SK-N-MC (cell line): ENCODE data around the gene DHRS13.

Experiments
- DNase-seq: peaks from one replicate; pipeline ENCODE4 v3.0.0-alpha.2; 2011; ENCODE audit warnings: low read depth, low spot score
- H3K27ac ChIP-seq: fragments of 200-600 bp; sonication (generic); 2 replicates; pipeline ENCODE4 v1.5.1; 2016; ENCODE audit warnings: mixed run types
- H3K36me3 ChIP-seq: fragments of 200-600 bp; sonication (generic); 2 replicates; pipeline ENCODE4 v1.6.1; 2017; ENCODE audit warnings: antibody characterized with exemption, low read length, mixed read lengths; ENCODE audit not compliant: insufficient read depth
- H3K4me3 ChIP-seq: fragments of 200-600 bp; sonication (generic); 2 replicates; pipeline ENCODE4 v1.5.1; 2016
- H3K9ac ChIP-seq: fragments of 200-600 bp; sonication (generic); 2 replicates; pipeline ENCODE4 v1.8.0; 2017; ENCODE audit warnings: mixed run types, mixed read lengths; ENCODE audit not compliant: insufficient read length
- H3K9me3 ChIP-seq: fragments of 200-600 bp; sonication (generic); 2 replicates; pipeline ENCODE4 v1.6.1; 2017; ENCODE audit warnings: low read depth, mild to moderate bottlenecking, antibody characterized with exemption, low read length, moderate library complexity, mixed read lengths
- EZH2 ChIP-seq: fragments of 200-600 bp; sonication (generic); IDR thresholded peaks from one replicate; pipeline ENCODE4 v1.6.1; 2017; ENCODE audit warnings: antibody characterized with exemption
- FOXP2 ChIP-seq: optimal IDR thresholded peaks from 2 replicates; pipeline ENCODE3; 2011; ENCODE audit warnings: mild to moderate bottlenecking, moderate library complexity; ENCODE audit not compliant: insufficient read depth; ENCODE audit errors: extremely low read length, control extremely low read depth
- POLR2AphosphoS5 ChIP-seq: IDR thresholded peaks from 2 replicates; pipeline ENCODE4 v1.6.1; 2012; ENCODE audit warnings: mild to moderate bottlenecking, low read depth, low read length, borderline replicate concordance

Gene DHRS13

GRCh38 chr17:28875848-28876550, 26.9 kb downstream of the DHRS13 start:
- Histone ChIP-seq H3K9me3 (no peaks in the 10 kb centered on the region), H3K27ac (no peak overlapping the region), H3K9ac (no peak overlapping the region), H3K36me3 (no peaks in the 10 kb centered on the region; the same call in 1 of the 2 replicates), H3K4me3 (no peak overlapping the region)
- no peak for DNase-seq
- no peak for TF ChIP-seq FOXP2
- TF ChIP-seq EZH2, result no peak
- TF ChIP-seq POLR2AphosphoS5, result no peak

DNA sequence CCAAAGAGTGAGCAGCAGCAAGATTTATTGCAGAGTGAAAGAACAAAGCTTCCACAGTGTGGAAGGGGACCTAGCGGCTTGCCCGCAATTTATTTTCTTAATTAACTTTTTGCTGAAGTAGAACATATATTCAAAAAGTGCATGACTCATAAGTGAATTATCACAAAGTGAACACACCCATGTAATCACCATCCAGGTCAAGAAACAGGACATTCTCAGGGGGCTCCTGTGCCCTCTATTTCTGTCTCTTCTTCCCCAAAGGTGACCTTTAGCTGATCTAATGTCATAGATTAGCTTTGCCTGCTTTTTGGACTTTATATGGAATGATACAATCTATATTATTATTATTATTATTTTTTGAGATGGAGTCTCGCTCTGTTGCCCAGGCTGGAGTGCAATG, 28.1 kb downstream of the DHRS13 start:
- Histone ChIP-seq H3K9me3 (no peaks in the 10 kb centered on the region), H3K4me3 (no peak overlapping the region), H3K9ac (no peak overlapping the region), H3K27ac (no peak overlapping the region), H3K36me3 (no peaks in the 10 kb centered on the region; the same call in 1 of the 2 replicates)
- no peak for TF ChIP-seq FOXP2
- TF ChIP-seq POLR2AphosphoS5, result no peak
- TF ChIP-seq EZH2, result no peak
- no peak for DNase-seq

DNA sequence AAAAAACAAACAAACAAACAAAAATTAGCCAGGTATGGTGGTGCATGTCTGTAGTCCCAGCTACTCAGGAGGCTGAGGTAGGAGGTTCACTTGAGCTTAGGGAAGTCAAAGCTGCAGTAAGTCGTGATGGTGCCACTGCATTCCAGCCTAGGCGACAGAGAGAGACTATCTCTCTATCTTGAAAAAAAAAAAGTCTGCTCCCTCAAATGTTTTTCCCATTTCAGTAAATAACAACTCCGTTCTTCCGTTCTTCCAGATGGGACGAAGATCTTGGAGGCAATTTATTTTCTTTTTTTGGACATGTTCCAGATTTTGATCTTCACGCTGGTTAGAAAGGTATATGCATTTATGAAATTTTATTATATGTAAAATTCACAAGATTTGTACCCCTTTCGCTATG, 29.0 kb downstream of the DHRS13 start:
- no peaks in the 10 kb centered on the region for H3K9me3 ChIP-seq
- H3K27ac ChIP-seq, result no peak overlapping the region
- no peak overlapping the region for H3K9ac ChIP-seq
- TF ChIP-seq POLR2AphosphoS5 (no peak), EZH2 (no peak), FOXP2 (no peak)
- H3K4me3 ChIP-seq, result no peak overlapping the region
- H3K36me3 ChIP-seq, result no peaks in the 10 kb centered on the region
- no peak for DNase-seq

DNA sequence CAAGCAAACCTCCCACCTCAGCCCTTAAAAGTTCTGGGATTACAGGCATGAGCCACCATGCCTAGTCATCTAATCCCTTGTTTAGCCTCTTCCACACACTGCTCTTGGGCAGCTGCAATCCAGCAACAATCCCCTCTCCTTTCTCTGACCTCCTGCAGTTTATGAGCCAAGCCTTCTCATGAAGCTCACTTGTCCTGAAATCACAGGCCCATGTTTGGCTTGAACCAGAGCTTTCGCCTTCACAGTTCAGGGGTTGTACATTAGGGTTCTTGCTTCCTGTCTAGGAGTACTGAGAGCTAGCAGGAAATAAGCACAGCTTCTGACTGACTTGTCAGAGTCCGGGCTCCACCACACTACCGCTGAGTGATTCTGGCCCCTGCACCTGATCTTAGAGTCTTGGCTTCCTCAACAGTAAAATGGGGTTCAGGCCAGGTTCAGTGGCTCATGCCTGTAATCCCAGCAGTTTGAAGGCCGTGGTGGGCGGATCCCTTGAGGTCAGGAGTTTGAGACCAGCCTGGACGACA, 31.8 kb downstream of the DHRS13 start:
- no peak overlapping the region for H3K9ac ChIP-seq
- H3K4me3 ChIP-seq, result no peak overlapping the region
- no peak overlapping the region for H3K27ac ChIP-seq
- H3K9me3 ChIP-seq, result no peaks in the 10 kb centered on the region
- no peak for DNase-seq
- no peaks in the 10 kb centered on the region for H3K36me3 ChIP-seq
- TF ChIP-seq POLR2AphosphoS5 (no peak), EZH2 (no peak), FOXP2 (no peak)

GRCh38 chr17:28867276-28867675, 35.6 kb downstream of the DHRS13 start:
- DNase-seq, result no peak
- no peak overlapping the region for H3K9ac ChIP-seq

DNA sequence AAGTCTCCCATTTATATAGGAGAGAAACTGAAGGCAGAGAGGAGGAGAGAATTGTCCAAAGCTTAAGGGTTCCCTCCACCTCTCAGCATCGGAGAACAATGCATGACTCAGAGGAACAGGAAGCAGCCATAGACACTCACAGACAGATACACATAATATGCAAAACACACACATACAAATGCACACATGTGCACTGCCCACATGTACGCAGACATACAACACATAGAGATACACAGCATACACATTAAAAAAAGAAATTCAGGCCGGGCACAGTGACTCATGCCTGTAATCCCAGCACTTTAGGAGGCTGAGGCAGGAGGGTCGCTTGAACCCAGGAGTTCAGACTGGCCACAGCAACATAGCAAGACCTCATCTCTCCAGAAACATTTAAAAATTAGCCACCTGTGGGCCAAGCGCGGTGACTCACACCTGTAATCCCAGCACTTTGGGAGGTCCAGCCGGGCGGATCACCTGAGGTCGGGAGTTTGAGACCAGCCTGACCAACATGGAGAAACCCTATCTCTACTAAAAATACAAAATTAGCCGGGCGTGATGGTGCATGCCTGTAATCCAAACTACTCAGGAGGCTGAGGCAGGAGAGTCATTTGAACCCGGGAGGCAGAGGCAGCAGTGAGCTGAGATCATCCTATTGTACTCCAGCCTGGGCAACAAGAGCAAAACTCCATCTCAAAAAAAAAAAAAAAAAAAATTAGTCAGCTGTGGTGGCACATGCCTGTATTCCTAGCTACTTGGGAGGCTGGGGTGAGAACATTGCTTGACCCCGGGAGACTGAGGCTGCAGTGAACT, 36.7 kb downstream of the DHRS13 start:
- no peak overlapping the region for H3K9ac ChIP-seq
- DNase-seq, result no peak
- no peaks in the 10 kb centered on the region for H3K9me3 ChIP-seq
- H3K27ac ChIP-seq, result no peak overlapping the region
- TF ChIP-seq FOXP2, result no peak
- no peak overlapping the region for H3K4me3 ChIP-seq
- H3K36me3 ChIP-seq, result no peaks in the 10 kb centered on the region

More at GRCh38 chr17:28867276-28867675, 35.6 kb downstream of the DHRS13 start:
- H3K36me3 ChIP-seq, result no peaks in the 10 kb centered on the region
- no peaks in the 10 kb centered on the region for H3K9me3 ChIP-seq
- H3K27ac ChIP-seq, result no peak overlapping the region
- TF ChIP-seq FOXP2 (no peak), EZH2 (no peak), POLR2AphosphoS5 (no peak)
- H3K4me3 ChIP-seq, result no peak overlapping the region

- no peak overlapping the region for H3K9ac ChIP-seq
- no peak overlapping the region for H3K4me3 ChIP-seq
- H3K27ac ChIP-seq, result no peak overlapping the region
- peaks cover 6% of the 10 kb centered on the region; the same call in 1 of the 2 replicates for H3K36me3 ChIP-seq
- DNase-seq, result no peak
- no peaks in the 10 kb centered on the region for H3K9me3 ChIP-seq
- TF ChIP-seq FOXP2 (no peak), EZH2 (no peak), POLR2AphosphoS5 (no peak)
These were observed 37.7 kb downstream of the DHRS13 start for GRCh38 chr17:28864991-28865849.

- Histone ChIP-seq H3K27ac (no peak overlapping the region), H3K9me3 (no peaks in the 10 kb centered on the region), H3K9ac (no peak overlapping the region), H3K36me3 (peaks cover 9% of the 10 kb centered on the region; the same call in 1 of the 2 replicates), H3K4me3 (no peak overlapping the region)
- DNase-seq, result no peak
- TF ChIP-seq EZH2 (no peak), FOXP2 (no peak), POLR2AphosphoS5 (no peak)
These were observed 38.9 kb downstream of the DHRS13 start for GRCh38 chr17:28863953-28864352.
